Adrenal gland (tissue), 5 donors: ENCODE results near the gene PAPOLA.

Source experiments
- CTCF ChIP-seq, 6 experiments: fragments of 450-650 bp in 4 of 6; fragments of 200-600 bp in 2 of 6; sonication (generic) in 1 of 6; IDR thresholded peaks; 1 replicate in 5 of 6; 2 replicates in 1 of 6; pipeline versions ENCODE4 v1.5.1 to v1.8.0; 2016 to 2021; ENCODE audit warnings: antibody characterized with exemption in 6 of 6, mild to moderate bottlenecking in 2 of 6, moderate library complexity in 1 of 6
- POLR2A ChIP-seq, 2 donors: fragments of 450-650 bp; IDR thresholded peaks; one replicate each; pipeline ENCODE4 v1.6.1; 2017; ENCODE audit warnings: antibody characterized with exemption in 2 of 2, mild to moderate bottlenecking in 2 of 2, moderate library complexity in 1 of 2
- donor health status: DM: no; HTN: no; CAD: no.

GRCh38 chr14:96616161-96616721, 114.1 kb downstream of the PAPOLA start:
- TF ChIP-seq POLR2A (IDR thresholded peaks at IDR 0.05) (no peak), CTCF (IDR thresholded peaks at IDR 0.05) (no peak)
